Stimulated activated CD8-positive, alpha-beta memory T cell treated with anti-CD3 and anti-CD28 coated beads, Interleukin-7, amount 100 ng/mL, for 1 hour (primary cell): ENCODE data around the gene RTEL1.
"Not testable (repeated sequence)": the region's sequence is repeated elsewhere in the genome, so short reads cannot be mapped to it uniquely, and the experiment has no call there.

Experiments
- DNase-seq, 2 donors: peaks; one replicate each; pipeline ENCODE4 v3.0.0-alpha.2; 2020; ENCODE audit warnings: low read depth in 2 of 2

The RTEL1 gene, protein sequence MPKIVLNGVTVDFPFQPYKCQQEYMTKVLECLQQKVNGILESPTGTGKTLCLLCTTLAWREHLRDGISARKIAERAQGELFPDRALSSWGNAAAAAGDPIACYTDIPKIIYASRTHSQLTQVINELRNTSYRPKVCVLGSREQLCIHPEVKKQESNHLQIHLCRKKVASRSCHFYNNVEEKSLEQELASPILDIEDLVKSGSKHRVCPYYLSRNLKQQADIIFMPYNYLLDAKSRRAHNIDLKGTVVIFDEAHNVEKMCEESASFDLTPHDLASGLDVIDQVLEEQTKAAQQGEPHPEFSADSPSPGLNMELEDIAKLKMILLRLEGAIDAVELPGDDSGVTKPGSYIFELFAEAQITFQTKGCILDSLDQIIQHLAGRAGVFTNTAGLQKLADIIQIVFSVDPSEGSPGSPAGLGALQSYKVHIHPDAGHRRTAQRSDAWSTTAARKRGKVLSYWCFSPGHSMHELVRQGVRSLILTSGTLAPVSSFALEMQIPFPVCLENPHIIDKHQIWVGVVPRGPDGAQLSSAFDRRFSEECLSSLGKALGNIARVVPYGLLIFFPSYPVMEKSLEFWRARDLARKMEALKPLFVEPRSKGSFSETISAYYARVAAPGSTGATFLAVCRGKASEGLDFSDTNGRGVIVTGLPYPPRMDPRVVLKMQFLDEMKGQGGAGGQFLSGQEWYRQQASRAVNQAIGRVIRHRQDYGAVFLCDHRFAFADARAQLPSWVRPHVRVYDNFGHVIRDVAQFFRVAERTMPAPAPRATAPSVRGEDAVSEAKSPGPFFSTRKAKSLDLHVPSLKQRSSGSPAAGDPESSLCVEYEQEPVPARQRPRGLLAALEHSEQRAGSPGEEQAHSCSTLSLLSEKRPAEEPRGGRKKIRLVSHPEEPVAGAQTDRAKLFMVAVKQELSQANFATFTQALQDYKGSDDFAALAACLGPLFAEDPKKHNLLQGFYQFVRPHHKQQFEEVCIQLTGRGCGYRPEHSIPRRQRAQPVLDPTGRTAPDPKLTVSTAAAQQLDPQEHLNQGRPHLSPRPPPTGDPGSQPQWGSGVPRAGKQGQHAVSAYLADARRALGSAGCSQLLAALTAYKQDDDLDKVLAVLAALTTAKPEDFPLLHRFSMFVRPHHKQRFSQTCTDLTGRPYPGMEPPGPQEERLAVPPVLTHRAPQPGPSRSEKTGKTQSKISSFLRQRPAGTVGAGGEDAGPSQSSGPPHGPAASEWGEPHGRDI (N-terminal part only)

DNA sequence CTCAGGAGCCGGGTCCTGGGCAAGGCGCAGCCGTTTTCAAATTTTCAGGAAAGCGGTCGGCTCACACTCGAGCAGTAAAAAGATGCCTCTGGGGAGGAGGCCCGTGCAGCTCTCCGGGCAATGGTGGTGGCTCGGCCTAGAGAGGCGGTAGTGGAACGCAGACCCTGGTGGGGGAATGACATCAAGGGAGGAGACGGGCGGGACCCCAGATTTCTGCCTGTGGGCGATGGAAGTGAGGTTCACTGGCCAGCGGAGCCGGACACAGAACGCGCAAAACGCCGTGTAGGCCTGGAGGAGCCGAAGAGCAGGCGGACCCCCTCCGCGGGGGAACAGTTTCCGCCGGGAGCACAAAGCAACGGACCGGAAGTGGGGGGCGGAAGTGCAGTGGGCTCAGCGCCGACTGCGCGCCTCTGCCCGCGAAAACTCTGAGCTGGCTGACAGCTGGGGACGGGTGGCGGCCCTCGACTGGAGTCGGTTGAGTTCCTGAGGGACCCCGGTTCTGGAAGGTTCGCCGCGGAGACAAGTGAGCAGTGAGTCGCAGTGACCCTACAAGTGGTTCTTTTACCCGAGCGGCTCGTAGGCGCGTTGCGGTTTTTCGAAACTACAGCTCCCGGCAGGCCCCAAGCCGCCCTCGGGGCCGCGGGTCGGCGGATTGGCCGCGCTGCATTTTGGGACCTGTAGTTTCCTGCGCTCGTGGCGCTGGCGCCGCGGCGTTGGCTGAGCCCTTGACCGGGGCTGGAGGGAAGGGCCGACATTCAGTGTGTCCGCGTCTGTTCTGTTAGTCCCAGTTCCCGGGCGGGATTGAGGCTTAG is at the start of gene RTEL1:
TSS of gene RTEL1 (plus strand) at position 376 of the 812 bp plus-strand sequence. CDS start 1,091 bp downstream, outside the sequence.
- peak; percentile 78 to 81 for DNase-seq

DNA sequence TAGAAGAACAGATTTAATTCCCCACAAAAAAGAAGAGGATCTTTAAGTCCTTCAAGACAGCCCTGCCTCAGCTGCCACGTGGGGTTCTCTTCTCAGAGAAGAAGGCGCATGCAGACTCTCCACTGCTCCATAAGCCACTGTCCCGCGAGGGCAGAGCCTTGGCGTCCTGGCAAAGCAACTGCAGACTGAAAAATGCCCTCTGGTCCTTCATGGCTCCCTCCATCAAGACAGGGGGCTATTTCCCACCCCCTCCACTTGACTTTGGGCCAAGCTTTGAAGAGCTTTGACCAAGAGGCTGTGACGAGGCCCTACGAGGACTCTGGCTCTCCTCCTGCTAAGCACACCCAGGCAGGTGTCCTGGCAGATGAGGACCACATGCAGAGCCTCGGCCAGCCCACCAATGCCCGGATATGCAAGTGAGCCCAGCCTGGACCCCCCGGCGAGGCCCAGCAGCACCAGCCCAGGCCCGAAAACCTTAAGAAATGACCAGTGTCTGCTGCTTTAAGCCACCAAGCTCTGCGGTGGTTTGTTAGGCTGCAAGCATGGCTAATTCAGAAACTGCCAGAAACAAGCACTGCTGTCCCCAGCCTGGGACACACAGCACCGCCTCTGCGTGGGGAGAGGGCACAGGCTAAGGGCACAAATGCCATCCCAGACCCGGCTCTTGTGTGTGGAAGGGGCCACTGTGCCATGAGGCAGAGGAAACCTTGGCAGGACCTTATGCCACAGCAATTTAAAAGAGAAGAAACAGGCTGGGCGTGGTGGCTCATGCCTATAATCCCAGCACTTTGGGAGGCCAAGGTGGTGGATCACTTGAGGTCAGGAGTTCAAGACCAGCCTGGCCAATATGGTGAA is 47.3 kb upstream of the RTEL1 start:
- DNase-seq = no peak

DNA sequence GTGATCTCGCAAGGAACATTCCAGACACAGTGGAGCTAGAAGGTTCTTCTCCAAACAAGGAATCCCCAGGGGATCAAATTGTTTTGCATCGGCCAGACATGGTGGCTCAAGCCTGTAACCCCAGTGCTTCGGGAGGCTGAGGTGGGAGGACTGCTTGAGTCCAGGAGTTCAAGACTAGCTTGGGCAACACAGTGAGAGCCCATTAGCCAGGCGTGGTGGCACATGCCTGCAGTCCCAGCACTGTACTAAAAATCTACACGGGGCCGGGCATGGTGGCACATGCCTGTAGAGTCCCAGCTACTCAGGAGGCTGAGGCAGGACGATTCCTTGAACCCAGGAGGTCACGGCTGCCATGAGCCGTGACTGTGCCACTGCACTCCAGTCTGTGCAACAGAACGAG is 46.5 kb upstream of the RTEL1 start:
- no peak for DNase-seq

GRCh38 chr20:63612276-63612931 is 45.7 kb upstream of the RTEL1 start:
- DNase-seq = no peak

GRCh38 chr20:63613863-63614594 is 44.1 kb upstream of the RTEL1 start:
- not testable (repeated sequence) for DNase-seq

DNA sequence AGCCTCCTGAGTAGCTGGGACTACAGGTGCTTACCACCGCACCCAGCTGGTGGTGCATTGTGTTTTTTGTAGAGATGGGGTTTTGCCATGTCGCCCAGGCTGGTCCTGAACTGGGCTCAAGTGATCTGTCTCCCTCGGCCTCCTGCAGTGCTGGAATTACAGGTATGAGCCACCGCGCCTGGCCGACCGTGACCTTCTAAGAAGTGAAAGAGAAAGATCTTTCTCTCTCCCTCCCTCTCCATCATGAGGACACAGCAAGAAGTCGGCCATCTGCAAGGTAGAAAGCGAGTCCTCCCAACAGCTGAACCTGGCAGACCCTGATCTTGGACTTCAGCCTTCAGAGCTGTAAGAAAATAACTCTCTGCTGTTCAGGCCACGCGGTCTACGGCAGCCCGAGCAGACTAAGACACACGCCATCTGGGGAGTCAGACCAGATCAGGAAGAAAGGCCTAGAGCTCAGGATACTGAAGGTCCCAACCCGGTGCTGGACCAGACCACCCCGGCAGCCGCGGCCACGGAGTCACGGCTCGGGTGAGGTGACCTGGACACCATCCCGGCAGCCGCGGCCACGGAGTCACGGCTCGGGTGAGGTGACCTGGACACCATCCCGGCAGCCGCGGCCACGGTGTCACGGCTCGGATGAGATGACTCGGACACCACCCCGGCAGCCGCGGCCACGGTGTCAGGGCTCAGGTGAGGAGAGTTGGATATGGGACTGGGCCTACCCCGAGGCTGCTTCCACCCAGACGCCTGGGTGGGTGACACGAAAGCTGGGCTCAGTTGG is 40.8 kb upstream of the RTEL1 start:
- DNase-seq = no peak

DNA sequence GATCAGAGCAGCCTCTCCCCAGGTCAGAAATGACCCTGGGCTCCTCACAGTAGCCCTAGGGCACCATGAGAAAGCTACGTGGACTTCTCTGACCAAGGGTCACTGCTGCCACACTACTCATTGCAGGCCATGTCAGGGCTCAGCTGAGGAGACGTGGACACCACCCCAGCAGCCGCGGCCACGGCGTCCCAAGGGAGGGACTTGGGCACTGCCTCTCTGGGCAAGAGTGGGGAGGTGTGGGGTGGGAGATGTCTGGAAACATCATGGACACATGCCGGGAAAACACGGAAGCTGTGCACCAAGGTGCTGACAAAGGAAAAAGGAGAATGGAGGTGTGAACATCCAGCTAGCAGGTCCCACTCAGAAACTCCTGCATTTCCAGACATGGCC is 40.2 kb upstream of the RTEL1 start:
- no peak for DNase-seq

- DNase-seq = no peak
Measured at GRCh38 chr20:63618291-63618980, 39.7 kb upstream of the RTEL1 start.

DNA sequence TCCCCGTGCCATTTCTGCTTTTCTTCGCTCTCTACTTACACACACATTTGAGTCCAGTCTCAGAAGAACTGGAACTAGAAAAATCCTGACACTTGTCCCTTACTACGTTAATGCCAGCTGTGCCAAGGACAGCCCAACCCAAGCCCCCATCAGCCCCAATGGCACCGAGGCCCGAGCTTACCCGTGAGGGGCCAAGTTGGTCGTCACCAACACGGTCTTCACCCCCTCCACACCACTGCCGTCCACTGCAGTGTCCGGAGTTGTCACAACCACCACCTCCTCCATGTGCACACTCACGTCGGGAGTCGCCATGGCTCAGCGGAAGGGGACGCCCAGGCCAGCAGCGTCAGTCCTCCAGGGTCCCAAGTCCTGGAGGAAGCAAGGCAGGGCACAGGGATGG is 39.0 kb upstream of the RTEL1 start:
- DNase-seq = no peak

GRCh38 chr20:63619505-63619904 is 38.6 kb upstream of the RTEL1 start:
- no peak for DNase-seq

GRCh38 chr20:63620991-63621390 is 37.1 kb upstream of the RTEL1 start:
- DNase-seq = no peak

DNA sequence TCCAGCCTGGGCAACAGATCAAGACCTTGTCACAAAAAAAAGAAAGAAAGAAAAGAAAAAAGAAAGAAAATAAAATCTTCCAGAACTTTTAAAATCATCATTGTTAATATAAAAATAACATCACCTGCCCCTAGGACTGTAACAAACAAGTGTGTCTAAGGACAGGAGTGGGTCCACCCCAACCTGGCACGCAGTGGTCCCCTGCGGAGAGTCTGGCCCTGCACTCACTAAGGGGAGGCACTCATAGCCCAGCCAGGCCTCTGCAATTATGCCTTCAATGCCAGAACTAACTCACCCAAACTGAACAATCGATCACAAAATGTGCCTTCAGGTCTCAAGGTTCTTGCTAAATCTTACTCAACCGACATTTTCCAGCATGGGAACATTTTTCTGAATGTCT is 36.0 kb upstream of the RTEL1 start:
- DNase-seq = no peak

DNA sequence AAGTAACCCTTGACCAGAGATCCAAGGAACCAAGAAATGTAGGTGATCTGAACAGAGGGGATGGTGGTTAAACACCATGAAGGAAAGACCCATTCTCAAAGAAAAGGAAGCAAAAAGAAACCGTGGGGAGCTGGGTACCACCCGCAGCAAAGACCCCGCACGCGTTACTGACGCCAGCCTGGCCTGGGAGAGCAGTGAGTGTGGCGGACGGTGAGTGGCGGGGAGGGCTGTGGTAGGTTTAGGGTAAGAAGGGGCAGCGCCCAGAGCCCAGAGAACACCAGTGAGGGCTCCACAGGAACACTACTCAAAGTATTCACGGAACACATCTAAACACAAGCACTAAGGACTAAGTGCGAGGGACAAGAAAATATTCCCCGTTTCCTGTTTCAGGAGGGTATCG is 35.4 kb upstream of the RTEL1 start:
- DNase-seq = no peak

DNA sequence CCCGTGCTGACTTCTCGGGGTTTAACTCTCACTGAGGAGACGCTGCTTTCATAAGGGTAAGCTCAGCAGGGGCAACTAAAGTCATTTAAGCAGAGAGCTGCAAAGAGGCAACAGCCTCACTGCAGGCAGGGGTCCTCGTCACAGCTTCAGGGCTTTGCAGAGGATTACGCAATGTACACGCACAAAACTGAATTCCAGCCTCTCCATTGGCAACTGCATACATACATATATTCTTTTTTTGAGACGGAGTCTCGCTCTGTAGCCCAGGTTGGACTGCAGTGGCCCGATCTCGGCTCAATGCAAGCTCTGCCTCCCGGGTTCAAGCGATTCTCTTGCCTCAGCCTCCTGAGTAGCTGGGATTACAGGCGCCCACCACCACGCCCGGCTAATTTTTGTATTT is 33.6 kb upstream of the RTEL1 start:
- no peak for DNase-seq

- no peak for DNase-seq
Measured at GRCh38 chr20:63625771-63626423, 32.2 kb upstream of the RTEL1 start.

DNA sequence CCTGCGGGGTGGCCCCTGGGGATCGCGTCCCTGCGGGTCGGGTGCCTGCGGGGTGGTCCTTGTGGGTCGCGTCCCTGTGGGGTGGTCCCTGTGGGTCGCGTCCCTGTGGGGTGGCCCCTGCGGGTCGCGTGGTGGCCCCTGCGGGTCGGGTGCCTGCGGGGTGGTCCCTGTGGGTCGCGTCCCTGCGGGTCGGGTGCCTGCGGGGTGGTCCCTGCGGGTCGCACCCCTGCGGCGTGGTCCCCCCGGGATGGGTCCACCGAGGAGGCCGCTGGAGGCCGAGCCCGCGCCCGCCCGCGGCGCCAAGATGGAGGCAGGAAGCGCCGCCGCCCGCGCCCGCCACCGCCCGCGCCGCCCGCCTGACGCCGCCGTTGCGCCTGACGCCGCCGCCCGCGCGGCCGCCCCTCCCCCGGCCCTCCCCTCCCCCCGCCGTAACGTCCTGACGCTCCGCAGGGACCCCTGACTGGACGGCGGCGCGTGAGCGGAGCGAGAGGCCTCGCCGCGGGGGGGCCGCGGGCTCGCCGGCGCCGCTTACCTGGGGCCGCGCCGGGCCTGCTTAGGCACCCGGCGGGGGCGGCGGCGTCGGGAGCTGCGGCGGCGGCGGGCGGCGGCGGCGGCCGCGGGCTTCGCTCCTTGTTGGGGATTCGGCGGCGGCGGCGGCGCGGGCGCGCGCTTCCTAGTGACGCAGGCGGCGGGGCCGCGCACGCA is 31.5 kb upstream of the RTEL1 start, which contains the start of gene GMEB2:
TSS of gene GMEB2 (minus strand) at position 678 of the 705 bp plus-strand sequence. CDS start 7,704 bp downstream, outside the sequence.
- peak in 1 of 2 donors; percentile 36 for DNase-seq
